Chondrocyte (in vitro differentiated cells): Measurements from ENCODE around the gene DPP10. TPM values are rescaled to one million over a fixed set of nuclear protein-coding genes. Genes with fewer than 3 reads are reported as not detected.

Experiments used
- DNase-seq: peaks from one replicate; pipeline ENCODE4 v3.0.0; 2021; ENCODE audit warnings: mixed read lengths, low spot score
- H3K27ac Mint-ChIP-seq: one replicate; pipeline ENCODE4 v1.8.0; 2021; ENCODE audit warnings: mild to moderate bottlenecking, moderate library complexity, mixed read lengths; ENCODE audit not compliant: unreplicated experiment
- H3K27me3 Mint-ChIP-seq: 2 replicates; pipeline ENCODE4 v1.8.0; 2021; ENCODE audit warnings: low read depth, mixed read lengths
- H3K36me3 Mint-ChIP-seq: 2 replicates; pipeline ENCODE4 v1.8.0; 2021; ENCODE audit warnings: low read depth, mixed read lengths
- H3K4me1 Mint-ChIP-seq: 2 replicates; pipeline ENCODE4 v1.8.0; 2021; ENCODE audit warnings: low read depth, mild to moderate bottlenecking, mixed read lengths
- H3K4me3 Mint-ChIP-seq: one replicate; pipeline ENCODE4 v1.8.0; 2021; ENCODE audit warnings: mild to moderate bottlenecking, moderate library complexity, mixed read lengths; ENCODE audit not compliant: unreplicated experiment
- H3K9me3 Mint-ChIP-seq: 2 replicates; pipeline ENCODE4 v1.8.0; 2021; ENCODE audit warnings: low read depth, mixed read lengths
- CTCF ChIP-seq: fragments of 200-600 bp; sonication (generic); IDR thresholded peaks from 2 replicates; pipeline ENCODE4 v1.5.0; 2021; ENCODE audit warnings: antibody characterized with exemption, mild to moderate bottlenecking, moderate library complexity
- total RNA-seq: library from RNA; stranded (reverse); gene quantifications from 3 replicates; pipeline ENCODE4 v1.2.1, GENCODE V29; 2021

The DPP10 gene
- total RNA-seq, 1 donor from 2014 or later: not detected

GRCh38 chr2:114456566-114456965 is 14.1 kb downstream of the DPP10 start:
- Mint-ChIP-seq H3K27me3 (no peaks in the 10 kb centered on the region), H3K9me3 (peaks cover 4% of the 10 kb centered on the region), H3K4me1 (no peaks in the 10 kb centered on the region), H3K36me3 (no peaks in the 10 kb centered on the region), H3K27ac (no peak overlapping the region), H3K4me3 (no peak overlapping the region)
- DNase-seq: no peak
- no peak for TF ChIP-seq CTCF

- Mint-ChIP-seq H3K27ac (no peak overlapping the region), H3K4me3 (no peak overlapping the region), H3K4me1 (no peaks in the 10 kb centered on the region), H3K36me3 (no peaks in the 10 kb centered on the region), H3K9me3 (peaks cover 4% of the 10 kb centered on the region), H3K27me3 (no peaks in the 10 kb centered on the region)
- no peak for TF ChIP-seq CTCF
- no peak for DNase-seq
Measured at GRCh38 chr2:114457956-114458355, 15.5 kb downstream of the DPP10 start.

- Mint-ChIP-seq H3K36me3 (no peaks in the 10 kb centered on the region), H3K27ac (no peak overlapping the region), H3K4me1 (no peaks in the 10 kb centered on the region), H3K9me3 (no peaks in the 10 kb centered on the region), H3K4me3 (no peak overlapping the region), H3K27me3 (peaks cover 4% of the 10 kb centered on the region)
- TF ChIP-seq CTCF: no peak
- DNase-seq: no peak
Measured at GRCh38 chr2:114461116-114461515, 18.7 kb downstream of the DPP10 start.

DNA sequence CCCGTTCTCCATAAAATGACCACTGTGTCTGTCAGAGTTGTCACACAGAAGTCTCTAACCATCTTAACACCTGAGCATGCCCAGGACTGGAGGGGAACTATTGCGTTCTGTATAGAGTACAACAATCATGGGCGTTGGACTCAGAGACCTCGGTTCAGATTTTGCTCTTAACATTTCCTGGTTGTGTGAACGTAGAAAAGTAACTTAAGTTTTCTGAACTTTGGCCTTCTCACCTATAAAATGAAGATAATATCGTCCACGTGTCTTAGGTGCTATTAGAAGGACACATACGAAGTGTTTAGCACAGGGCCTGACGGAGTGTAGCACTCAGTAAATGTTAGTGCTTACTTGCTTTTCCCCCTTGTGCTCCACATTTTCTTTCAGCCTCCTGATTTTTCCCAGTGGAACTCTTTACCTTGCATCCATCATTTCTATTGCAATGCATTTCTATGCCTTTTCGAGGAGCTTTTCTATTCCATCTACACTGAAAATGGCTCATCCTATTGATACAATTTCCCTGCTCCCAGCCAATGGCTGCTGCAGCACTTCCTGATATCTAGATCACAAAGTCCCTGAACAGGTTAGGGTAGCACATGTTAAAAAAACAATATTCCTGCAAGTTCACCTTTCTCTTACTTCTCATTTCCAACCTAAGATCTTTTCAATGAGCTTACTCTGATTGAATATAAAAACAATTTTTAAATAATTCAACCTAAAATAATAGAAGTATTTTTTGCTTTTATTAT is 22.7 kb downstream of the DPP10 start:
- Mint-ChIP-seq H3K4me3 (no peak overlapping the region), H3K36me3 (no peaks in the 10 kb centered on the region), H3K27ac (no peak overlapping the region), H3K9me3 (no peaks in the 10 kb centered on the region), H3K4me1 (no peaks in the 10 kb centered on the region), H3K27me3 (peaks cover 4% of the 10 kb centered on the region)
- DNase-seq: no peak
- TF ChIP-seq CTCF: no peak

GRCh38 chr2:114468343-114468742 is 25.9 kb downstream of the DPP10 start:
- no peak for DNase-seq
- Mint-ChIP-seq H3K9me3 (no peaks in the 10 kb centered on the region), H3K27ac (no peak overlapping the region), H3K4me3 (no peak overlapping the region), H3K4me1 (no peaks in the 10 kb centered on the region), H3K36me3 (no peaks in the 10 kb centered on the region), H3K27me3 (peaks cover 2% of the 10 kb centered on the region)
- TF ChIP-seq CTCF: no peak
